ENCODE measurements around the gene ABAT. TPM values are rescaled to one million over a fixed set of nuclear protein-coding genes. Genes with fewer than 3 reads are reported as not detected.

ABAT gene
- total RNA-seq, 1 experiment from 2014 or later: 7.3 TPM

GRCh38 chr16:8729779-8730334 is 55.4 kb downstream of the ABAT start:
- no peaks in the 10 kb centered on the region for H3K4me1 ChIP-seq (ENCODE audit: insufficient read depth, low read length)
- no peak overlapping the region for H3K14ac ChIP-seq (ENCODE audit: insufficient read depth, low read length)
- H3T11ph ChIP-seq (ENCODE audit: low read length): no peak overlapping the region
- no peak overlapping the region for H2AK5ac ChIP-seq (ENCODE audit: insufficient read length, low read length)
- H3K4me2 ChIP-seq (ENCODE audit: insufficient read depth, insufficient read length, low read length): no peak overlapping the region
- no peak overlapping the region for H3K27ac ChIP-seq (ENCODE audit: insufficient read length, low read depth, low read length)
- H2BK5ac ChIP-seq (ENCODE audit: insufficient read length, low read length): no peak overlapping the region
- no peak overlapping the region for H3K4me3 Mint-ChIP-seq
- H3K56ac ChIP-seq (ENCODE audit: insufficient read length, low read depth, low read length): no peak overlapping the region
- no peak overlapping the region for H2BK20ac ChIP-seq (ENCODE audit: low read depth, low read length, poor library complexity, severe bottlenecking)
- no peaks in the 10 kb centered on the region for H3K23me2 ChIP-seq (ENCODE audit: insufficient read length, low read depth, low read length, poor library complexity, severe bottlenecking)
- H3K27me3 ChIP-seq (ENCODE audit: insufficient read depth, low read length): no peaks in the 10 kb centered on the region
- H3K9me3 ChIP-seq (ENCODE audit: control insufficient read depth, low read depth, low read length): peaks cover 5% of the 10 kb centered on the region
- H4K5ac ChIP-seq (ENCODE audit: insufficient read length, low read depth, low read length): no peak overlapping the region
- peak overlapping the region in 1 of 3 experiments; percentile 59; a peak in 1 of 7 replicates for H3K27ac Mint-ChIP-seq
- H2BK120ac ChIP-seq (ENCODE audit: low read depth, low read length, poor library complexity, severe bottlenecking): no peak overlapping the region
- no peak overlapping the region for H3K9ac ChIP-seq (ENCODE audit: extremely low read depth, insufficient read length, low read length)
- H2BK12ac ChIP-seq (ENCODE audit: insufficient read length, low read depth, low read length): no peak overlapping the region
- H3K36me3 Mint-ChIP-seq (ENCODE audit: insufficient read depth in 1 of 3, low read depth in 3 of 3): peaks cover 7 to 13% (median 8%) of the 10 kb centered on the region in 3 experiments; a peak in 6 of 7 replicates
- H3K4me1 Mint-ChIP-seq: peaks cover 6 to 12% of the 10 kb centered on the region in 2 experiments; a peak in 3 of 4 replicates
- no peaks in the 10 kb centered on the region for H4K20me1 ChIP-seq (ENCODE audit: control insufficient read depth, insufficient read depth, insufficient read length)
- H3K18ac ChIP-seq (ENCODE audit: insufficient read length, low read depth, low read length): no peak overlapping the region
- no CpG with 5 or more reads among the region's 8 CpGs for WGBS (ENCODE audit: extremely low coverage, insufficient read length, low lambda C conversion rate)
- H3K9me3 Mint-ChIP-seq: peaks cover 12 to 15% of the 10 kb centered on the region in 2 experiments
- no peaks in the 10 kb centered on the region for H3K79me2 ChIP-seq (ENCODE audit: insufficient read depth, low read length)
- H2BK15ac ChIP-seq (ENCODE audit: low read depth, low read length): no peak overlapping the region
- no peak overlapping the region for H2AFZ ChIP-seq (ENCODE audit: low read length)
- no peak overlapping the region for H4K8ac ChIP-seq (replicated peaks; ENCODE audit: insufficient read length, low read depth, low read length)
- no peak overlapping the region for H3K23ac ChIP-seq (ENCODE audit: insufficient read length, low read depth, low read length)
- no peaks in the 10 kb centered on the region; the same call in none of the 2 replicates for H3K27me3 Mint-ChIP-seq (ENCODE audit: low read depth)
- no peak overlapping the region for H3K4ac ChIP-seq (ENCODE audit: low read depth, low read length)
- no peak for TF ChIP-seq CTCF (conservative IDR thresholded peaks at IDR 0.05)
- H4K91ac ChIP-seq (ENCODE audit: insufficient read length, low read depth, low read length): no peak overlapping the region
- no peak for DNase-seq
- H3K79me1 ChIP-seq (ENCODE audit: insufficient read depth, low read depth, low read length, poor library complexity, severe bottlenecking): no peaks in the 10 kb centered on the region
